A673 (cell line): ENCODE results near the gene TNFAIP8L1.

Experiments
- EZH2 ChIP-seq: fragments of 200-600 bp; sonication (generic); IDR thresholded peaks from 2 replicates; pipeline ENCODE4 v1.6.1; 2017; ENCODE audit warnings: borderline replicate concordance, low read depth, mild to moderate bottlenecking, mixed read lengths, antibody characterized with exemption, low read length; ENCODE audit not compliant: poor library complexity, severe bottlenecking
- TF ChIP-seq, protein P1 (sequence below): fragments of 300-800, 200-600 bp; sonication (generic); conservative IDR thresholded peaks from 2 replicates; pipeline ENCODE4 v1.5.1; 2017; ENCODE audit warnings: low read depth, mild to moderate bottlenecking, antibody characterized with exemption, low read length, moderate library complexity, mixed read lengths

DNA sequence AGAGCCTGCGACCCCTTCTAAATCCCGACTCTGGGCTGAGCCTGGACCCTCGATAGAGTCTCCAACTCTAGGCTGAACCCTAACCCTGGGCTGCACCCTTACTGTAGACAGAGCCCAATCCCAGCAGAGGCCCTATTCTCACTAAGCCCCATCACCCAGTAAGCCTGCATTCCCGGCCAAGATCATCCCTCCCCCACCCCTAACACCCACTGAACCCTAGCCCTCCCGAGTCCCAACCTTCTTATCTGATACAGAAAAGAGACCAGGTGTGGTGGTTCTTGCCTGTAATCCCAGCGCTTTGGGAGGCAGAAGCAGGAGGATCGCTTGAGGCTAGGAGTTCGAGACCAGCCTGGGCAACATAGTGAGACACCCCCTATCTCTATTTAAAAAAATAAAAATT, 2.6 kb upstream of the TNFAIP8L1 start:
- TF ChIP-seq, protein P1, sequence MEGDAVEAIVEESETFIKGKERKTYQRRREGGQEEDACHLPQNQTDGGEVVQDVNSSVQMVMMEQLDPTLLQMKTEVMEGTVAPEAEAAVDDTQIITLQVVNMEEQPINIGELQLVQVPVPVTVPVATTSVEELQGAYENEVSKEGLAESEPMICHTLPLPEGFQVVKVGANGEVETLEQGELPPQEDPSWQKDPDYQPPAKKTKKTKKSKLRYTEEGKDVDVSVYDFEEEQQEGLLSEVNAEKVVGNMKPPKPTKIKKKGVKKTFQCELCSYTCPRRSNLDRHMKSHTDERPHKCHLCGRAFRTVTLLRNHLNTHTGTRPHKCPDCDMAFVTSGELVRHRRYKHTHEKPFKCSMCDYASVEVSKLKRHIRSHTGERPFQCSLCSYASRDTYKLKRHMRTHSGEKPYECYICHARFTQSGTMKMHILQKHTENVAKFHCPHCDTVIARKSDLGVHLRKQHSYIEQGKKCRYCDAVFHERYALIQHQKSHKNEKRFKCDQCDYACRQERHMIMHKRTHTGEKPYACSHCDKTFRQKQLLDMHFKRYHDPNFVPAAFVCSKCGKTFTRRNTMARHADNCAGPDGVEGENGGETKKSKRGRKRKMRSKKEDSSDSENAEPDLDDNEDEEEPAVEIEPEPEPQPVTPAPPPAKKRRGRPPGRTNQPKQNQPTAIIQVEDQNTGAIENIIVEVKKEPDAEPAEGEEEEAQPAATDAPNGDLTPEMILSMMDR, result no peak
- no peak for TF ChIP-seq EZH2
